Stimulated activated CD4-positive, alpha-beta T cell treated with anti-CD3 and anti-CD28 coated beads, Interleukin-1b, Interleukin-23, amount 100 ng/mL, for 24 hours (primary cell): Measurements from ENCODE around the gene GALNT17.
"Not testable (repeated sequence)": the region's sequence is repeated elsewhere in the genome, so short reads cannot be mapped to it uniquely, and the experiment has no call there.

Experiments
- DNase-seq, 4 experiments: peaks; one replicate each; pipeline ENCODE4 v3.0.0-alpha.2; 2020; ENCODE audit warnings: low read depth in 4 of 4, low spot score in 1 of 4

The GALNT17 gene

GRCh38 chr7:71723859-71724258 is 591.9 kb downstream of the GALNT17 start:
- DNase-seq = no peak

- no peak for DNase-seq
Measured at GRCh38 chr7:71727347-71727746, 595.4 kb downstream of the GALNT17 start.

- DNase-seq = no peak
Measured at GRCh38 chr7:71731740-71732139, 599.8 kb downstream of the GALNT17 start.

- peak; percentile 31 to 56 (median 51) for DNase-seq
Measured at GRCh38 chr7:71733107-71733870, 601.3 kb downstream of the GALNT17 start.

- DNase-seq = peak in 2 of 4 experiments; percentile 3 to 18
Measured at GRCh38 chr7:71735961-71736556, 604.1 kb downstream of the GALNT17 start.

- DNase-seq = not testable (repeated sequence)
Measured at GRCh38 chr7:71737931-71738540, 606.1 kb downstream of the GALNT17 start.

GRCh38 chr7:71739520-71740173 is 607.7 kb downstream of the GALNT17 start:
- no peak for DNase-seq

GRCh38 chr7:71740174-71740560 is 608.2 kb downstream of the GALNT17 start:
- no peak for DNase-seq

GRCh38 chr7:71746006-71746405 is 614.1 kb downstream of the GALNT17 start:
- no peak for DNase-seq

- DNase-seq = no peak
Measured at GRCh38 chr7:71750290-71750689, 618.3 kb downstream of the GALNT17 start.

GRCh38 chr7:71752171-71752935 is 620.4 kb downstream of the GALNT17 start:
- peak in 2 of 4 experiments; percentile 10 to 22 for DNase-seq

- DNase-seq = no peak
Measured at GRCh38 chr7:71753236-71753635, 621.3 kb downstream of the GALNT17 start.

GRCh38 chr7:71753956-71754664 is 622.2 kb downstream of the GALNT17 start:
- DNase-seq = no peak

GRCh38 chr7:71754828-71755227 is 622.9 kb downstream of the GALNT17 start:
- no peak for DNase-seq

- no peak for DNase-seq
Measured at GRCh38 chr7:71761336-71761735, 629.4 kb downstream of the GALNT17 start.
